Stimulated activated CD4-positive, alpha-beta T cell treated with anti-CD3 and anti-CD28 coated beads, Interleukin-12 subunit alpha, Interleukin-12 subunit beta, amount 100 ng/mL, for 24 hours (primary cell): ENCODE measurements around the gene CDH6.

Source experiments
- DNase-seq, 2 experiments: peaks; one replicate each; pipeline ENCODE4 v3.0.0-alpha.2; 2020; ENCODE audit warnings: low read depth in 2 of 2

CDH6 gene

DNA sequence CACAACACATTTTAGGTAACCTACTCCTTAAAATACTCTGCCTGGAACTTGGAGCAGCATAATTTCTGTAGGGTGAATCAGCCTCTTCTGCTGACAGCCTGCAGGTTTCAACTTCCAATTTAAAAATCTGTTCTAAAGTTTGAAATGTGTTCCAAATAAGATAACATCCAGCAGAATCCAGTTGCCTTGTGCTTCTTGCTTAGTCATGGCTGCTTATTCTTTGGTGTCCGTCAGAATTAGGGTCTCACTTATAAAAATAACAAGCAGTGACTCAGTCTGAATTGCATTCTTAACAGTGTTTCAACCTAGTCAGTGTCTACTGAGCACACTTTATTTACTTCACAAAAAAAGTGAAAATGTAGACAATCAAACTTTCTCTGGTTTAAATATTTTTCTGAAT, 3.7 kb downstream of the CDH6 start:
- DNase-seq, result no peak

DNA sequence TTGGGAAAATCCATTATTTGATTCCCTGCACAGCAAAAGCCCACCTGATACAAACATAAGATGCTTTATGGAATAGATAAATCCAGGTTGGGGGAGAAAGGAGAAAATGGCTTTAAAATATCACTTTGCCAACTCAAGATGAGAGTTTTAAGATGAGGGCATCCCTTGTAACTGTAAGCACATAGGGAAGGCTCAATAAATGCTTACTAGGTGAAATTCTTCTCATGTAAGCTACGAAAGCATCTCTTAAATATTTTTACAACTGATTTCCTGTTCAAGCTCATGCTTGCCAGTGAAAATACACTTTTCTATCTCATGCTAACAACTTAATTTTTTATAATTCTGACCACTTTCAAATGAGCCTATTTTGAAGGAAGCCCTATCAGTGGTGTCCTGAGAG, 11.5 kb downstream of the CDH6 start:
- no peak for DNase-seq

DNA sequence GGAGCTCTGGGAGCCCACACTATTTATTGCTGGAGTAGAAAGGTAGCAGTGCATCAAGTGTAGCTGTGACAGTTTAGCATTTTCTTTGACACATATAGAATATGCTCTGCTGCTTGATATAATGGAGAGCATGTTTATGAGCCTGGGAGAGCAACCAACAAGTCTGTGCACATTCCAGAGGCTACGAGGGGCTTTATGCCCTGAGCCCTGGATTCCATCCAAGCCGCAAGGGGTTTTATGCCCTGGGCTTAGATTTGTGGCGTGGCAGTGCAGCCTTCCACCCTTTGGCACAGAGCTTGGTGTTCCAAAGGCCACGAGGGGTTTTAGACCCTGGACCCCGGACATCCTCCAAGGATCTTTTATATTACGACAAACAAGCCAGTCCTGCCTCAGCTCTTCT, 14.6 kb downstream of the CDH6 start:
- no peak for DNase-seq

DNA sequence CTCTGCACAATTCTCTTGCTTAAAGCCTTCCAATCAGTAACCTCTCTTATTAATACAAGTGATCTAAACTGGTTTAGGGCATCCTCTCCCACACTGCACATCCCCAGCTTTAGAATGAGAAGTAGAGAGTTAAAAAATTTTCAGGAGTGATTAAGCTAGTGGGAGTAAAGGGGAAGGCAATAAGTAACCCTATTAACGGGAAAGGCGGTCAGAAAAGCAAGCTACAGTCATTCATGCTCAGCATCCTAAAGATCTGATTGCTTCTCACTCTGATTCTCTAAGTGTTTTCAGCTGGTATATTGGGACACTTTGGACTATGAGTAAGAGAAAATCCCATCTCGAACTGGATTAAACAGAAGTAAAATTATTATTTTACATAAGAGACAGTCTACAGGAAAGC, 15.8 kb downstream of the CDH6 start:
- DNase-seq, result no peak

DNA sequence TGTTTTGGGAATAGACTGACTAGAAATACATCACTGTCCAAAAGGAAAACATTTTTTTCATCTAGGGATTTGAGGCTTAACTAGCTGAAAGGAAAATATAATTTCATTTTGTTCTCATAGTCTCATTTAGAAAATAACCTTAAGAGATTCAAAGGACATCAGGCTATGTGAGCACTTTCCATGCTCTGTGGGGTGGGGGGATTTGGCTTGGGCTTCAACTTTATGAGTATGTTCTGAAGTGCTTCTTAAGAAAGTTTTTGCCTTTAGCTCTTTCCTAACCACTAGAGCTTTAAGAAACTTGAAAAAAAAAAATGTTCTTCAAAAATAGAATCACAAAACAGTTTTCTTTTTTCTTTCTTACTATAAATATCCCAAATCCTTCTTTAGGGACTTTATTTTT, 17.6 kb downstream of the CDH6 start:
- no peak for DNase-seq

DNA sequence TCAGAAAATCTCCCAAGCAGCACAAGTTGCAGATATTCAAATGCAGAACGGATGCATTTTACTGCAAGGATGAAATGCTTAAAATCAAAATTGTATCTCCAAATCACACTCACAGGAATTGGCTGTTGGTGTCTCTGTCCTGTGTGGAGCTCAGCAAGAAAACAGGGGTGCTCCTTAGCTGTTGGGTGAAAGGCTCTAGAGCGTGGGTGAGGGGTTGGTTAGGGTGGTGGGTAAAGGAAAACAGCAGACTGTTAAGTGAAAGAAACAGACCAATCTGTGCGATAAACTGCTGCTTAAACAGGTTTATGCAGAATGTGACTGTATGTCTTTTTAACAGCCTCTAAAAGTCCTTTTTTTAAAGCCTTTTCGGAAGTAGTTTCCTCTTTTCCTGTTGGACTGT, 19.8 kb downstream of the CDH6 start:
- DNase-seq, result no peak

DNA sequence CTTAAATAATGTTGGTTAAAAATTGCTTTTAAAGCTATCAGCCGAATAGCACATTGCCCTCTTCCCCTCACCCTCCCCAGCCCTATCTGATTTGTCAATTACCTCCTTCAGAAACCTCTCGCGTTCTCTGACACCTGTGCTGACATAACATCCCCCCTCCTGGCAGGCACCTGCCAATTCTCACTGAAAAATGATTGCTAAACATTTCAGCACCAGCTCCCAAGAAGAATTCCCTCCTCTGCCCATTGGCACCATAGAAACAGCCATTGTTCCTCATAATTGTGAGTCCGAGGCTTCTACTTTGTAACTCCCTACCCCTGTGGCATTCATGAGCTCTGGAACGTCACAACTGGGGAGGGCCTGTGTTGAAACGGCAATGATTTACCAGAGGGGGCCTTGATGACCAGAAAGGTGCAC, 20.2 kb downstream of the CDH6 start:
- no peak for DNase-seq

DNA sequence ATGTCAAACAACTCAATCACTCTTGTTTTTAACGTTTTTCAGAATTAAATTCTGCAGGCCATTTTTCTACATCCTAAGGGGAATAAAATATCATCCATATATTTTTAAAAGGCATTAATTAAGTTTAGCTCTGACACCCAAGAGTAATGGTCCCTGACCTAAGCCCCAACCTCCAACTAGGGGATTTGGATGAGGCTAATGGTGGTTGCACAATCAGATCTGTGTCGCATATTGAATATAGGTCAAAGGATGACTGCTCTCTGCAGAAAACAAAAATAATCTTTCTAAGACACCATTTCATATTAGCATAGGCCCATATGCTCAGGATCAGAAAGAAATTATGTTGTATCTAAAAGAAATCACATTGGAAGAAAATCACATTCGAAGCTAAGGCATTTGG, 20.7 kb downstream of the CDH6 start:
- no peak for DNase-seq

DNA sequence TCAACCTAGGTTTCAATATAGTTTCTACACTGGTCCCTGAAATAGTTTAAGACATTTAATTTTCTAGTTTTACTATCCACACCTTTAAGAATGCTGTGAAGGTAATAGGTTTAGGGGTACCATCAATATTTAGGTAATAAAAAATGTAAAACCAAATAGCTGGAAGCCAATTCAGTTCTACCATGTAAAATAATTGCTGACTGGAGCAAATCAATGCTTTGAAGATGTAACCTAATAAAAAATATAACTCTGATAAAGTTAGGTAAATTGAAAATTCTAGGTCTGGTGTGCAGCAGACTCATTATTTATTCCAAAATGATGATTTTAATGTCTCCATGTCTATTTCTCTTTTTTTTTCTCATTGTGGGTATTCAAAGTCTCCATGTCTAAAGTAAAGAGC, 21.8 kb downstream of the CDH6 start:
- no peak for DNase-seq

DNA sequence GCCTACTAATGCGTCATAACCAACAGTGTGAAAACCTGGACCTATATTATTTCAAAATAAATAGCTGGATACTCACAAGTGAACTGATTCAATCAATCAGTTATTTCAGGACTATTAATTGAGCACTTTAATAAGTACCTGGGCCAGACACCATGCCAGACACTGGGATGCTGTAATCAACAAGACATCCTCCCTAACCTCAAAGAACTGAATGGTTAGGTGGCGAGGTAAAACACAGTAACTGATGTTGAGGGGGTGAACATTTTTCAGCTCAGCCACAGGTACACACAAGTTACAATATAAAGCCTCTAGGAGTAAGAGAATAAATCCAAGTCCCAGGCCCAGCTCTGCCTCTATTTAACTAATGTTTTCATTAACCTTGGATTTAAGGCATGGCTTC, 24.0 kb downstream of the CDH6 start:
- no peak for DNase-seq

DNA sequence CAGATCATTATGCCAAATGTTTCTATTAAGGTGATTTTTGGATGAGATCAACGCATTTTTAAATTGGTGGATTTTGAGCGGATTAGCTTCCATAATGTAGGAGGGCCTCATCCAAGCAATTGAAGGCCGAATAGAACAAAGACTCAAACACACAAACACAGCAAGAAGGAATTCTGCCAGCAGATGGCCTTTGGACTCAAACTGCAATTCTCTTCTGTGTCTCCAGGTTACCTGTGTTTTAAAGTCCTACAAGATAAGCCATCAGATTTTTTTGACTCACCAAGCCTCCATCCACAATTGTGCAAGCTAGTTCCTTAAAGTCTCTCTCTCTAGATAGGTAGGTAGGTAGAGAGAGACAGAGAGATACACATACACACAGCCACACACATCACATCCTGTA, 25.5 kb downstream of the CDH6 start:
- no peak for DNase-seq

DNA sequence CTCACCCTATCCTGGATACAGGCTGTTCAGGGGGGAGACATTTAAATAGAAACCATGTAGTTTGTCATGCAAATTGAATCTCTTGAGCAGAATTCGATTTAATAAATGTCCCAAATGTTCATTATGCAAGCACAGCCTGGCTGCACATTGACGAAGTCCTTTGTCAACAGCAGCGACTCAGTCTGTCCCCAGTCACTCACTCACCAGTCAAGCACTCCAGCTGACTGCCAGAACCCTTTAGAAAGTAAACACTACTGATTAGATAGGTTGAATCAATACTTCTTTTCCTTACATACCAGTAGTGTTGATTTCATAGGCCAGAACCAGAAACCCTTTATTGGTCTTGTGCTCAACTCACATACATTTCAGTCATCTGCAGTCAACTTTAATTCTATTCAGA, 27.5 kb downstream of the CDH6 start:
- DNase-seq, result no peak

DNA sequence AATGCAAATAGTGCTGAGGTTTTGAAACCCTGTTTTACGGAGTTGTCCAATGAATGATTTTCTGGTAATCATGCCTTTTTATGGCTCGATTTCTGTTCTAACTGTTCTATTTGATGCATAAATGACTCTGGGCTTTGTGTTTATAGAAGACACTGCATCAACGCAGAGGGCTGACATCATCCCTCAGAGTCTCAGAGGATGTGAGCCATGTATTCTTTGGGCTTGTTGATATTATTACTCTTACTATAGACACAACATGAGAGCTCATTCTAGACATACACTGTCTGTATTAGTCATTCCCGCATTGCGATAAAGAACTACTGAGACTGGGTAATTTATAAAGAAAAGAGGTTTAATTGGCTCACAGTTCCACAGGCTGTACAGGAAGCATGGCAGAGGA, 31.6 kb downstream of the CDH6 start:
- DNase-seq, result no peak

DNA sequence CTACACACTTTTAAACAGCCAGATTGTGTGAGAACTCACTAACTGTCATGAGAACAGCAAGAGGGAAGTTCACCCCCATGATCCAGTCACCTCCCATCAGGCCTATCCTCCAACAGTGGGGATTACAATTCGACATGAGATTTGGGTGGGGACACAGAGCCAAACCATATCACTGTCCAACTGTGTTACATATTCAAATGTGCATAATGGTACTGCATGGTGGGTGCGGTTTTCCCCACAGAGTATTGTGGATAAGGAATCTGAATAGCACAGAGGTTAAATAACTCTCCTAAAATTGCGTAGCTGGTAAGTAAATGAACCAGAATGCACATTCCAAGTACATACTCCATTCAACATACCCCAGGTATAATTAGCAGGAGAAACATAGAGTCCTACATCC, 32.1 kb downstream of the CDH6 start:
- no peak for DNase-seq

DNA sequence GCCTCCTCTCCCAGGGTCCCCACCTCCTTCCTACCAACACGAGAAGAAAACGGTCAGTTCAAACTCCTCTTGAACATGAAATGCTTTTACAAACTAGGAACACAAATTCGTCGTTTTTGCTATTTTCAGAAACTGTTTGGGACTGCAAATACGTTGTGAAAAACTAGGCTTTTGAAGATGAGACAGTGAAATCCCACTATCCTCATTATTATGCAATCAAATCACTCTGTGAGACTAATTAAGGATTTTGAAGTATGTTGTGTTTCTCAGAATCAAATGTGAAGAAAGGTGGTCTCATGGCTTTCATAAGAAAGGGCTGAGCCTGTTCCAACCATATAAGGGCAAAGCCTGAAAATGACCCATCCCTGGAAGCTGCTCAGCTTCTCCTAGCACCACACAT, 33.2 kb downstream of the CDH6 start:
- DNase-seq, result no peak

DNA sequence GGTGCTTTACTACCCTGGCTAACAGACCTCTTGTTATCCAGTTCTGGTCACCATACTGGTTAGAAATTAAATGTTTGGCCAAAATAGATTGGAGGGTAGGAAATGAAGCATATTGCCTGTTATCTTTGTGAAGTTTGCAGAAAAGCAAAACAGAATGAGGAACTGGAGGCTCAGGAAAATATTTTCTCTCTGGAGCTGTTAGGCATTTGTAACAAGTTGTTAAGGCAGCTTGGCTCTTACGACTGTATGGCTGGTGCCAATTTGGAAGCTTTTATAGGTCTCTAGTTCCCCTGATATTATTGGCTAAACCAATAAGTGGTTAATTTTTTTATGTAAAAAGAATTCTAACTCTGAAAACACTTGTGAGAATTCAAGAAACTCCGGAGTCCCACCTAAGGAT, 35.8 kb downstream of the CDH6 start:
- no peak for DNase-seq

DNA sequence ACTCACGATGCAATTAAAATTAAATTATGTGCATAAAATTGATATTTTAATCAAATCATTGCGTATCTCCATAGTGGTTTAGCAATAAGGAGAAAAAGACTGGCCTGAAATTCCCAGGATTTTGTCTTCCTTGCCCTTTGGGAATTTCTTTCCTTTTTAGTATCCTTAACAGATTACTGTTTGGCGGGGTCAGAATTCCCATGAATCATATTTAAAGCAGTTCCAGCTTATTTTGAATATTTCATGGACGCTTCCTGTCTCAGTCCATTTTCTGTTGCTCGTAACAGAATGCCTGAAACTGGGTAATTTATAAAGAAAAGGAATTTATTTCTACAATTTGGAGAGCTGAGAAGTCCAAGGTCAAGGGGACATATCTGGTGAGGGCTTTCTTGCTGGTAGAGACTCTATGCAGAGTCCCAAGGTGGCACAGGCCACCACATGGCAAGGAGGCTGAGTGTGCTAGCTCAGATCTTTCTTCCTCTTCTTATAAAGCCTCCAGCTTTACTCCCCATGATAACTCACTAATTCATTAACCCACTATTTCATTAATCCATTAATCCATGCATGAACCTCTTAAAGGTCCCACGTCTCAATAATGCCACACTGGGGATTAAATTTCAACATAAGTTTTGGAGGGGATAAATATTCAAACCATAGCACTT, 37.8 kb downstream of the CDH6 start:
- DNase-seq, result no peak

DNA sequence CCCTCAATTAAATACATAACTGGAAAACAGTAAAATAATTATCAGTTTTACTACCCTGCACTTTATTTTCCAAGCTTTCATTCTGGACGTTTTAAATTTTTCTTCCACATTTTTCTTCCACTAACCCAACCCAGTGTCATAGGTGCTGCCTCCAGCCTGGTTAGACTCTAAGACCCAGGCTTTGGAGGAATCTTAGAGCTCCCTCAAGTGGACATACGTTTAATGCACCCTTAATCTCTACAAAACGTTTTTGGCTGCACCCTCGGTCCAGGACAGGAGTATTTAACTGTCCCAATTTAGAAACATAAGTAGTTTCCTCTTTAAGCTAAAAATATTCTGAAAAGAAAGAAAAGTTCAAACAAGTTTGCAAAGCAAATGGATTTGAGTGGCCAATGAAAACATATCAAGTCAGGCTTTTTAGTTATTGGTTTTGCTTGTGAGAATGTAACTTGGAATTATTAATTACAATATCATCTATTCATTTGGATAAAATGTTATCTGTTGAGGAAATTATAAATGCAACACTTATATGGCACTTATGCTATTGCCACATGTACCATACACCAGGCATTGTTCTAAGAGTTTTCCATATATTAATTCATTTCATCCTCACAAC, 38.9 kb downstream of the CDH6 start:
- DNase-seq, result no peak

DNA sequence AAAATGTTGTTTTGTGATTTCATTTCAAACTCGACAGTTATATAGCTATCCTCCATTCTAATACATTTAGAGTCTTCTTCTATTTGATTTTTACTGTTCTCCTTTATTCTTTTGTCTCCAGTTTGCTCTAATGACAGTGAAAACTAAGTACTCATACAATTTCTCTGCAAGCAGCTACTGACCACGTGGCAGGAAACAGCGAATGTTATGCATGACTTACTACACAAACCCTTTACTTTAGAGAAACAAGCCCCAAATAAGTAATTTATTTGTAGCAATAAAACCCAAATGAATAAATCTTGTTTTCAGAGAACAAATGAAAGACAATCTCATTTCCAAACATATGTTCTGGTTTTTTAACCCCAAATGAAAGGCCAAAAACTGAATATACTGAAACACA, 41.9 kb downstream of the CDH6 start:
- DNase-seq, result no peak

DNA sequence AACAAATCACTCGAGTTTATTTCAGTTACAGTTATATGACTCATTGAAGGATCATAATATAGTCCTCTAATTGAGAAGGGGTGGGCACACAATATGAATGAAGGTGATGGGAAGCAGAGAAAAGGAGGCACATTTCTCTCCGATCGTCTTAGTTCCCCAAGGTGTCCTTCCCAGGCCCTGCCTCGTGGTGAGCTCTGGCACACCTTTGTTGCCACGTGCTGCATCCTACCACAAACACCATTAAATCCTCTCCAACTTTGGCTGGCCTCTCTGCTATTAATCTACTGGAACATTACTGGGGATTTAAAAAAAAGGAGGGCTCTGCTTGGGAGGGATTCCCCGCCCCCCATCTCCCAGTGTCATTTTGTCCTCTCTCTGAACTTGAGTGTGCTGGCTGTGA, 42.9 kb downstream of the CDH6 start:
- DNase-seq, result no peak

DNA sequence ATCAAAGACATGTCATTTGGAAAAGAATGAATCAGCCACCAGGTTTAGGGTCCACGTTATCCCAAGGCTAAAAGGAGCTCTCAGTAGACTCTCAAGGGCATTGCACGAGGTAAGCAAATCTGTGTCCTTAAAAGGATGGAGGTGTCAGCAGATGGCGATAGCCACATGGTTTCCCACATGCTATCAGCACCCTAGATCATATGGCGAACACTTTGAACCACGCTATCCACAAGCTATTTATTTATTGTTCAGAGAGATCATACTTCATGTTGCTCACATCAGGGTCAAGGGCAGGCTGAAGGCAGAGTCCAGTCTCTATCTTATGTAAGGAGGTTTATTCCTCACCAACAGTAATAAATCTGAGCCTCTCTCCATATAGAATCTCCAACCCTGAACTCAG, 43.7 kb downstream of the CDH6 start:
- DNase-seq, result no peak

DNA sequence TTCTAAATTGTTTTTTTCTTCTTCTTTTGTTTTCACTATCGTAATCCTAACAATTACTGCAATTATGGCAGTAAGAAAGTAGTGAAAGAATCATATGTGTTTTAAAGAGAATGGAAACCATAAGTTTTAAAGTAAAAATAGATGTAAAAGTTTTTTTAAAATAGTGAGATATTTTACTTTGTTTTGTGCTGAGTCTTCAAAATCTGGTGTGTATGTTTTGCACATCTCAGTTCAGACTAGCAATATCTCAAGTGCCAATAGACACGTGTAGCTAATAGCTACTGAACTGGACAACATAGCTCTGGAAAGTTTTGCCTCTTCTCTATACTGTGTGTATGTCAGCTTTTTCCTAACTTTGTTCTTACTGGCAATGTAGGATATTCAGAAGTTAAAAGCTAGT, 45.0 kb downstream of the CDH6 start:
- no peak for DNase-seq

DNA sequence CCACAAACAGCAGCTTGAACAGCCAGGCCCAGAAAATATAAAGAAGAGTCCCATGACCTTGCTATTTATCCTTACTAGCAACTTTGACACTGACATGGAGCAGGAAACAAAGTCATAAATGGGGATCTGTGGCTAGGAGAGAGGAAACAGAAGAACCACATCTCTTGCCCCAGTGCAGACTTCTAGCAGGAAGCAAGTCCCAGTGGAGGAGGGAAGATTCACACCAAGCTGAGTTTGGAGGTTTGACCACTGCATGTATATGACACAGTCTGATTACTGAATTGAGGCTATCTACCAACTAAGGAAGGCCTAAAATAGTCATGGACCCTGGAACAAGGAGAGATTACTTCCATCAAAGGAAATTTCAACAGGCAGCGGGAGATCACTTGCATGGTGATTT, 51.4 kb downstream of the CDH6 start:
- DNase-seq, result no peak

DNA sequence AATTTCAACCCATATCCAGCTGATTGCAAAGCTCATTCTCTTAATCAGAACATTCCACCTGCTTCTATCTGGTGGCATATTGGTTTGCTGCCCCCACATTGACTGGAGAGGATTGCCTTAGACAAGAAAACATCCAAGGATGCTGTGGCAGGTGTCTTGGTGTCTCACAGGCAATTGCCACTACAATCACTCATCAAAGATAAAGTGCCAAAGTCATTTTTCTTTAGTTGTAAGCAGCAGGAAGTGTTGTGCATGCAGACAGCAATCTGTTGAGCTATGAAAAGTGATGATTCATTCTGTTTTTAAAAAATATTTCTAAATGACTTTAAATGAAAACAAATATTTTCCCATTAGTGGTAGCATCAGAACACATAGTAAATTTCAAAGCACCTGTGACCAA, 53.9 kb downstream of the CDH6 start:
- no peak for DNase-seq
